H9 (cell line): Measurements from ENCODE around the gene SCN10A. TPM values are rescaled to one million over a fixed set of nuclear protein-coding genes. Genes with fewer than 3 reads are reported as not detected.

Source experiments
- DNase-seq: peaks from one replicate; pipeline ENCODE4 v3.0.0-alpha.2; 2017
- H2AFZ ChIP-seq: one replicate; pipeline ENCODE4 v1.6.1; 2013; ENCODE audit warnings: mild to moderate bottlenecking, low read length, control low read depth, moderate library complexity
- H2AK5ac ChIP-seq: 2 replicates; pipeline ENCODE4 v1.6.1; 2013; ENCODE audit warnings: low read length, control low read depth, mixed read lengths; ENCODE audit not compliant: insufficient read length
- H2BK120ac ChIP-seq: one replicate; pipeline ENCODE4 v1.6.1; 2013; ENCODE audit warnings: low read depth, mild to moderate bottlenecking, low read length, control low read depth, inconsistent platforms; ENCODE audit not compliant: poor library complexity, severe bottlenecking
- H2BK12ac ChIP-seq: 2 replicates; pipeline ENCODE4 v1.6.1; 2013; ENCODE audit warnings: low read length, control low read depth, mixed read lengths, low read depth; ENCODE audit not compliant: insufficient read length
- H2BK15ac ChIP-seq: 2 replicates; pipeline ENCODE4 v1.6.1; 2013; ENCODE audit warnings: low read depth, low read length, control low read depth
- H2BK20ac ChIP-seq: one replicate; pipeline ENCODE4 v1.6.1; 2013; ENCODE audit warnings: low read depth, mild to moderate bottlenecking, low read length, control low read depth, inconsistent platforms; ENCODE audit not compliant: poor library complexity, severe bottlenecking
- H2BK5ac ChIP-seq: 2 replicates; pipeline ENCODE4 v1.6.1; 2013; ENCODE audit warnings: low read length, control low read depth, mixed read lengths; ENCODE audit not compliant: insufficient read length
- H3K14ac ChIP-seq: 2 replicates; pipeline ENCODE4 v1.6.1; 2013; ENCODE audit warnings: low read length, control low read depth; ENCODE audit not compliant: insufficient read depth
- H3K18ac ChIP-seq: 2 replicates; pipeline ENCODE4 v1.6.1; 2013; ENCODE audit warnings: low read depth, mild to moderate bottlenecking, mixed read lengths, low read length, control low read depth; ENCODE audit not compliant: insufficient read length
- H3K23ac ChIP-seq: 2 replicates; pipeline ENCODE4 v1.6.1; 2013; ENCODE audit warnings: low read length, control low read depth, mixed read lengths, low read depth; ENCODE audit not compliant: insufficient read length
- H3K23me2 ChIP-seq: 2 replicates; pipeline ENCODE4 v1.6.1; 2013; ENCODE audit warnings: low read depth, mild to moderate bottlenecking, mixed read lengths, low read length, control low read depth; ENCODE audit not compliant: insufficient read length, poor library complexity, severe bottlenecking
- H3K27ac ChIP-seq: 2 replicates; pipeline ENCODE4 v1.5.1; 2013; ENCODE audit warnings: low read length, control low read depth, mixed read lengths, low read depth; ENCODE audit not compliant: insufficient read length
- H3K27me3 ChIP-seq: 2 replicates; pipeline ENCODE4 v1.6.1; 2013; ENCODE audit warnings: low read length, control low read depth, inconsistent platforms; ENCODE audit not compliant: insufficient read depth
- H3K4ac ChIP-seq: 2 replicates; pipeline ENCODE4 v1.6.1; 2013; ENCODE audit warnings: low read depth, mild to moderate bottlenecking, control low read depth, inconsistent platforms, low read length, moderate library complexity
- H3K4me1 ChIP-seq: 2 replicates; pipeline ENCODE4 v1.6.1; 2013; ENCODE audit warnings: low read length, control low read depth, inconsistent platforms; ENCODE audit not compliant: insufficient read depth
- H3K4me2 ChIP-seq: 2 replicates; pipeline ENCODE4 v1.6.1; 2013; ENCODE audit warnings: low read length, control low read depth, mixed read lengths; ENCODE audit not compliant: insufficient read length, insufficient read depth
- H3K56ac ChIP-seq: 2 replicates; pipeline ENCODE4 v1.6.1; 2013; ENCODE audit warnings: low read depth, mild to moderate bottlenecking, mixed read lengths, low read length, control low read depth; ENCODE audit not compliant: insufficient read length
- H3K79me1 ChIP-seq: 2 replicates; pipeline ENCODE4 v1.6.1; 2013; ENCODE audit warnings: low read depth, mild to moderate bottlenecking, moderate library complexity, low read length, control low read depth, inconsistent platforms; ENCODE audit not compliant: insufficient read depth, poor library complexity, severe bottlenecking
- H3K79me2 ChIP-seq: 2 replicates; pipeline ENCODE4 v1.6.1; 2013; ENCODE audit warnings: low read length, control low read depth, inconsistent platforms; ENCODE audit not compliant: insufficient read depth
- H3K9ac ChIP-seq: 2 replicates; pipeline ENCODE4 v1.6.1; 2013; ENCODE audit warnings: low read length, control low read depth, mixed read lengths; ENCODE audit not compliant: insufficient read length; ENCODE audit errors: extremely low read depth
- H3K9me3 ChIP-seq: one replicate; pipeline ENCODE4 v1.6.1; 2013; ENCODE audit warnings: low read depth, low read length, inconsistent platforms; ENCODE audit not compliant: control insufficient read depth
- H3T11ph ChIP-seq: one replicate; pipeline ENCODE4 v1.6.1; 2013; ENCODE audit warnings: mild to moderate bottlenecking, low read length, control low read depth, inconsistent platforms
- H4K20me1 ChIP-seq: one replicate; pipeline ENCODE4 v1.6.1; 2013; ENCODE audit not compliant: control insufficient read depth, insufficient read length, insufficient read depth
- H4K5ac ChIP-seq: 2 replicates; pipeline ENCODE4 v1.6.1; 2013; ENCODE audit warnings: low read depth, mild to moderate bottlenecking, mixed read lengths, low read length, control low read depth; ENCODE audit not compliant: insufficient read length
- H4K8ac ChIP-seq: replicated peaks from 2 replicates; pipeline ENCODE4 v1.6.1; 2013; ENCODE audit warnings: low read length, control low read depth, mixed read lengths, low read depth; ENCODE audit not compliant: insufficient read length
- H4K91ac ChIP-seq: 2 replicates; pipeline ENCODE4 v1.6.1; 2013; ENCODE audit warnings: low read depth, mild to moderate bottlenecking, moderate library complexity, mixed read lengths, low read length, control low read depth; ENCODE audit not compliant: insufficient read length
- H3K27ac Mint-ChIP-seq, 3 experiments: 2 replicates in 2 of 3; 3 replicates in 1 of 3; pipeline ENCODE4 v1.8.0; 2020 to 2021; ENCODE audit warnings: mixed read lengths in 3 of 3, mild to moderate bottlenecking in 1 of 3, moderate library complexity in 1 of 3
- H3K27me3 Mint-ChIP-seq: 2 replicates; pipeline ENCODE4 v1.8.0; 2021; ENCODE audit warnings: low read depth, mild to moderate bottlenecking, moderate library complexity, mixed read lengths
- H3K36me3 Mint-ChIP-seq, 3 experiments: 2 replicates in 2 of 3; 3 replicates in 1 of 3; pipeline ENCODE4 v1.8.0; 2020 to 2021; ENCODE audit warnings: low read depth in 3 of 3, mixed read lengths in 3 of 3; ENCODE audit not compliant: insufficient read depth in 1 of 3
- H3K4me1 Mint-ChIP-seq, 2 experiments: 2 replicates each; pipeline ENCODE4 v1.8.0; 2020; ENCODE audit warnings: mixed read lengths in 2 of 2
- H3K4me3 Mint-ChIP-seq, 2 experiments: 2 replicates in 1 of 2; 3 replicates in 1 of 2; pipeline ENCODE4 v1.8.0; 2020 to 2021; ENCODE audit warnings: mild to moderate bottlenecking in 2 of 2, mixed read lengths in 2 of 2, moderate library complexity in 1 of 2
- H3K9me3 Mint-ChIP-seq, 2 experiments: 2 replicates in 1 of 2; 3 replicates in 1 of 2; pipeline ENCODE4 v1.8.0; 2020; ENCODE audit warnings: mild to moderate bottlenecking in 2 of 2, mixed read lengths in 2 of 2, moderate library complexity in 1 of 2
- WGBS: extraction: QIAGEN DNeasy Blood & Tissue Kit; methylation state at CpG from one replicate; pipeline ENCODE4 v1.1.7; 2013; ENCODE audit warnings: missing lambda C conversion rate, low lambda C conversion rate, mixed read lengths; ENCODE audit not compliant: insufficient read length; ENCODE audit errors: extremely low coverage; 5-methylcytosine and 5-hydroxymethylcytosine counted together
- total RNA-seq: library from RNA; stranded (reverse); gene quantifications from 2 replicates; pipeline ENCODE4 v1.2.1, GENCODE V29; 2021
- TF ChIP-seq, protein P1 (sequence below): fragments of 200-600 bp; sonication (generic); conservative IDR thresholded peaks from 3 replicates; pipeline ENCODE4 v1.8.0; 2021; ENCODE audit warnings: antibody characterized with exemption, mild to moderate bottlenecking

Gene SCN10A
- total RNA-seq, 1 experiment from 2014 or later: not detected

DNA sequence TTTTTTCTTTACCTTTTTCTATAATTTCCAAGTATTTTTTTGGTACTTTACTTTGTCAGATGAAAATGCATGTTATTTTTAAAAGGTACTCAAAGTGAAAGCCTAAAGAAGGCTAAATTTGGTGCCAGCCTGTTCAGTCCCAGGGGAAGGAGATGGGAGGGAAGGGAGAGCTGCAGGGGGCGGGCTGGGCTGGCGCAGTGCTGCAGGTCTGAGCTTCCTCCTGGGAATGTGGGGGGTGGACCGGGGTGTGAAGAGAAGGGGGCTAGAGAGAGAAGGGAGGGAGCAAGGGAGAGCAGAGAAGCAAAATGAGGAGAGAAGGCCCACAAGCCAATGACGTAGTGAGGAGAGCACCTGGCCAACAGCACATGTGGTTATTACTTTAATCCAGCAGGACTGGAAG lies 95.6 kb downstream of the SCN10A start:
- Histone ChIP-seq H2AFZ (no peak overlapping the region), H3T11ph (no peak overlapping the region), H3K9ac (no peak overlapping the region), H3K27me3 (no peaks in the 10 kb centered on the region), H2BK20ac (no peak overlapping the region), H3K23me2 (no peaks in the 10 kb centered on the region), H3K9me3 (no peaks in the 10 kb centered on the region), H4K8ac (no peak overlapping the region), H3K14ac (no peak overlapping the region), H2BK5ac (no peak overlapping the region), H2BK12ac (no peak overlapping the region), H3K27ac (no peak overlapping the region), H4K91ac (no peak overlapping the region), H2BK15ac (no peak overlapping the region), H4K20me1 (no peaks in the 10 kb centered on the region), H3K18ac (no peak overlapping the region), H2AK5ac (no peak overlapping the region), H3K4me1 (no peaks in the 10 kb centered on the region), H3K4ac (no peak overlapping the region), H2BK120ac (no peak overlapping the region), H3K23ac (no peak overlapping the region), H3K79me2 (no peaks in the 10 kb centered on the region), H4K5ac (no peak overlapping the region), H3K56ac (no peak overlapping the region), H3K4me2 (no peak overlapping the region), H3K79me1 (no peaks in the 10 kb centered on the region)
- Mint-ChIP-seq H3K27ac (no peak overlapping the region), H3K4me3 (no peak overlapping the region), H3K27me3 (peaks cover 14% of the 10 kb centered on the region), H3K36me3 (no peaks in the 10 kb centered on the region), H3K4me1 (peaks cover 21 to 25% of the 10 kb centered on the region in 2 experiments), H3K9me3 (no peaks in the 10 kb centered on the region)
- WGBS: no CpG with 5 or more reads among the region's 4 CpGs
- TF ChIP-seq, protein P1, sequence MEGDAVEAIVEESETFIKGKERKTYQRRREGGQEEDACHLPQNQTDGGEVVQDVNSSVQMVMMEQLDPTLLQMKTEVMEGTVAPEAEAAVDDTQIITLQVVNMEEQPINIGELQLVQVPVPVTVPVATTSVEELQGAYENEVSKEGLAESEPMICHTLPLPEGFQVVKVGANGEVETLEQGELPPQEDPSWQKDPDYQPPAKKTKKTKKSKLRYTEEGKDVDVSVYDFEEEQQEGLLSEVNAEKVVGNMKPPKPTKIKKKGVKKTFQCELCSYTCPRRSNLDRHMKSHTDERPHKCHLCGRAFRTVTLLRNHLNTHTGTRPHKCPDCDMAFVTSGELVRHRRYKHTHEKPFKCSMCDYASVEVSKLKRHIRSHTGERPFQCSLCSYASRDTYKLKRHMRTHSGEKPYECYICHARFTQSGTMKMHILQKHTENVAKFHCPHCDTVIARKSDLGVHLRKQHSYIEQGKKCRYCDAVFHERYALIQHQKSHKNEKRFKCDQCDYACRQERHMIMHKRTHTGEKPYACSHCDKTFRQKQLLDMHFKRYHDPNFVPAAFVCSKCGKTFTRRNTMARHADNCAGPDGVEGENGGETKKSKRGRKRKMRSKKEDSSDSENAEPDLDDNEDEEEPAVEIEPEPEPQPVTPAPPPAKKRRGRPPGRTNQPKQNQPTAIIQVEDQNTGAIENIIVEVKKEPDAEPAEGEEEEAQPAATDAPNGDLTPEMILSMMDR: no peak
- no peak for DNase-seq
